GM23248 (cell line): ENCODE results near the gene ARHGAP35.

Source experiments
- EZH2 ChIP-seq: fragments of 200-600 bp; sonication (generic); IDR thresholded peaks from 2 replicates; pipeline ENCODE4 v1.6.1; 2018; ENCODE audit warnings: antibody characterized with exemption, mild to moderate bottlenecking; ENCODE audit not compliant: insufficient read depth, poor library complexity, severe bottlenecking
- EZH2phosphoT487 ChIP-seq: fragments of 200-600 bp; sonication (generic); IDR thresholded peaks from 2 replicates; pipeline ENCODE4 v1.6.1; 2018; ENCODE audit warnings: antibody characterized with exemption, moderate library complexity, mild to moderate bottlenecking, low read depth; ENCODE audit not compliant: insufficient read depth

GRCh38 chr19:46887240-46887782 lies 26.5 kb downstream of the ARHGAP35 start:
- TF ChIP-seq EZH2 (no peak), EZH2phosphoT487 (no peak)
